Natural killer cell (primary cell): ENCODE data around the gene LIPA. TPM values are rescaled to one million over a fixed set of nuclear protein-coding genes. Genes with fewer than 3 reads are reported as not detected.

Experiments
- ATAC-seq, 3 donors: fragments of 150-1000 bp in 2 of 3; fragments of 200-7000 bp in 1 of 3; cut with Tn5 transposase; 1 replicate in 1 of 3; 2 replicates in 2 of 3; pipeline ENCODE4 v1.10.0; 2021; ENCODE audit warnings: mild to moderate bottlenecking in 2 of 3, moderate library complexity in 2 of 3
- DNase-seq, 2 donors: peaks; one replicate each; pipeline versions ENCODE4 v3.0.0 to v3.0.0-alpha.2; 2013 to 2021; ENCODE audit warnings: mixed read lengths in 1 of 2
- H3K27ac ChIP-seq: one replicate; pipeline ENCODE4 v1.5.1; 2013; ENCODE audit warnings: mild to moderate bottlenecking, low read length
- H3K27me3 ChIP-seq: one replicate; pipeline ENCODE4 v1.6.1; 2013; ENCODE audit warnings: low read length; ENCODE audit not compliant: control insufficient read depth, insufficient read depth
- H3K36me3 ChIP-seq: one replicate; pipeline ENCODE4 v1.6.1; 2013; ENCODE audit warnings: low read length; ENCODE audit not compliant: control insufficient read depth, insufficient read depth
- H3K4me1 ChIP-seq: one replicate; pipeline ENCODE4 v1.6.1; 2013; ENCODE audit warnings: low read length; ENCODE audit not compliant: control insufficient read depth, insufficient read depth
- H3K4me3 ChIP-seq: one replicate; pipeline ENCODE4 v1.5.1; 2013; ENCODE audit warnings: low read length
- H3K9me3 ChIP-seq: one replicate; pipeline ENCODE4 v1.6.1; 2013; ENCODE audit warnings: low read length; ENCODE audit not compliant: control insufficient read depth, insufficient read depth
- H3K27ac Mint-ChIP-seq, 2 donors: one replicate each; pipeline ENCODE4 v1.8.0; 2022; ENCODE audit warnings: mild to moderate bottlenecking in 2 of 2, mixed read lengths in 2 of 2, moderate library complexity in 1 of 2
- H3K27me3 Mint-ChIP-seq, 2 donors: one replicate each; pipeline ENCODE4 v1.8.0; 2022; ENCODE audit warnings: low read depth in 2 of 2, mixed read lengths in 2 of 2
- H3K36me3 Mint-ChIP-seq: one replicate; pipeline ENCODE4 v1.8.0; 2022; ENCODE audit warnings: mixed read lengths
- H3K4me1 Mint-ChIP-seq, 2 donors: one replicate each; pipeline ENCODE4 v1.8.0; 2022; ENCODE audit warnings: mixed read lengths in 2 of 2
- H3K4me3 Mint-ChIP-seq: one replicate; pipeline ENCODE4 v1.8.0; 2022; ENCODE audit warnings: mild to moderate bottlenecking, moderate library complexity, mixed read lengths
- H3K9me3 Mint-ChIP-seq, 2 donors: one replicate each; pipeline ENCODE4 v1.8.0; 2022; ENCODE audit warnings: mixed read lengths in 2 of 2
- CTCF ChIP-seq: fragments of 200-600 bp; IDR thresholded peaks from one replicate; pipeline ENCODE4 v1.8.0; 2022; ENCODE audit warnings: antibody characterized with exemption
- WGBS: methylation state at CpG from one replicate; pipeline ENCODE4 v1.1.7; 2013; ENCODE audit warnings: missing lambda C conversion rate; ENCODE audit not compliant: insufficient coverage; 5-methylcytosine and 5-hydroxymethylcytosine counted together
- intact Hi-C: fragments of 100-400 bp; cut with micrococcal nuclease; formaldehyde crosslinking; loops from one replicate; pipeline ENCODE4 v1.14.2; 2022
- total RNA-seq, 4 donors: library from RNA; stranded (reverse); fragments of 120-200 nt in 1 of 4; gene quantifications; one replicate each; pipeline versions ENCODE4 v1.2.3 to v1.2.4, GENCODE V29; 2013 to 2022

Gene LIPA
- total RNA-seq, 3 donors from 2014 or later (not counting 1 experiment from before 2014, with no cell fraction given): 41.0 to 43.3 (median 41.1) TPM

- H3K9me3 ChIP-seq: no peaks in the 10 kb centered on the region
- peaks cover 40 to 52% of the 10 kb centered on the region in 2 donors for H3K27me3 Mint-ChIP-seq
- H3K9me3 Mint-ChIP-seq: no peaks in the 10 kb centered on the region
- WGBS: under 1% methylated on average over 28 of the region's 28 CpGs
- no peak for TF ChIP-seq CTCF
- no peaks in the 10 kb centered on the region for H3K36me3 ChIP-seq
- H3K4me1 Mint-ChIP-seq: peaks cover 15 to 17% of the 10 kb centered on the region in 2 donors
- peak within 1 kb of the TSS; percentile 35 for H3K4me3 ChIP-seq
- peak; percentile 30 to 61 for DNase-seq
- H3K27ac Mint-ChIP-seq: peak within 1 kb of the TSS in 1 of 2 donors; percentile 70
- H3K27ac ChIP-seq: no peak within 1 kb of the TSS
- H3K4me1 ChIP-seq: peaks cover 24% of the 10 kb centered on the region
- H3K36me3 Mint-ChIP-seq: no peaks in the 10 kb centered on the region
- H3K27me3 ChIP-seq: peaks cover 40% of the 10 kb centered on the region
- peak within 1 kb of the TSS; percentile 89 for H3K4me3 Mint-ChIP-seq
- intact Hi-C loops: no loop called here
- peak; percentile 42 to 50 (median 49) for ATAC-seq
These were observed 44.3 kb downstream of the LIPA start, which contains the start of gene CH25H for GRCh38 chr10:89207181-89207800. Gene CH25H, minus strand, starts transcription at chr10:89207317. Its CDS starts 25 bp downstream, at chr10:89207292.

GRCh38 chr10:89206402-89207180 is 45.0 kb downstream of the LIPA start:
- no peak for TF ChIP-seq CTCF
- H3K27me3 Mint-ChIP-seq: peaks cover 40 to 52% of the 10 kb centered on the region in 2 donors
- peak overlapping the region in 1 of 2 donors; percentile 70 for H3K27ac Mint-ChIP-seq
- no peaks in the 10 kb centered on the region for H3K36me3 ChIP-seq
- no peaks in the 10 kb centered on the region for H3K36me3 Mint-ChIP-seq
- DNase-seq (peak in 1 of 2 donors; percentile 74), ATAC-seq (peak; percentile 62 to 68 (median 67))
- WGBS: 10% methylated on average over 42 of the region's 42 CpGs
- intact Hi-C loops: no loop called here
- H3K27ac ChIP-seq: no peak overlapping the region
- peak overlapping the region; percentile 89 for H3K4me3 Mint-ChIP-seq
- H3K4me3 ChIP-seq: peak overlapping the region; percentile 35
- H3K27me3 ChIP-seq: peaks cover 40% of the 10 kb centered on the region
- no peaks in the 10 kb centered on the region for H3K9me3 Mint-ChIP-seq
- peaks cover 15 to 17% of the 10 kb centered on the region in 2 donors for H3K4me1 Mint-ChIP-seq
- no peaks in the 10 kb centered on the region for H3K9me3 ChIP-seq
- H3K4me1 ChIP-seq: peaks cover 24% of the 10 kb centered on the region

DNA sequence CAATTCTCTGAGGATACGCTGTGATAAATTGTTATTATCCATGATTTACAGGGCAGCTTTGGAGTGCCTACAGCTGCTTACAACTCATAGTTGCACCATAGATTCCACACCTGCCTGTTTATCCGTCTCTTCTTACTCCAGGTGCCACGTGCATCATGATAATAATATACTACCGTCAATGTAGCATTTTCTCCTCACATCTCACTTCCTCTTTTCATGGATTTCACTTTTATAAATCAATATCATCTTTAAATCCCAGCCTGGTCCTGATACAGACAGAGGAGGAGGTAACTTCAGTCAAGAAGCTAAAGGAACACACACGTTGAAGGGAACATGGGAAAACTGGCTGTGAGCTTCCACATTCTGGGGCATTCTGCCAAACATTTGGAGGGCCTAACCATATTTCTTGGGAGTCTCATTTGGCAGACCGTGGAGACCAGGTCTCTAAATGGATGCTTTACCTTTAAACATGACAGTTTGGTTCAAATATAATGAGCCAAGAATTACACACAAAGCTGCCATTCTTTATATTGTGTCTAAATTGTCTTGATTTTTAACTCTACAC is 46.9 kb downstream of the LIPA start:
- Histone ChIP-seq H3K36me3 (no peaks in the 10 kb centered on the region), H3K4me3 (no peak overlapping the region), H3K27ac (no peak overlapping the region), H3K4me1 (peaks cover 24% of the 10 kb centered on the region), H3K27me3 (peaks cover 33% of the 10 kb centered on the region), H3K9me3 (no peaks in the 10 kb centered on the region)
- 76% methylated on average over 5 of the region's 6 CpGs for WGBS
- intact Hi-C loops: no loop called here
- peaks cover 33 to 37% of the 10 kb centered on the region in 2 donors for H3K27me3 Mint-ChIP-seq
- no peak for DNase-seq
- peaks cover 15 to 18% of the 10 kb centered on the region in 2 donors for H3K4me1 Mint-ChIP-seq
- no peaks in the 10 kb centered on the region for H3K36me3 Mint-ChIP-seq
- no peak overlapping the region for H3K27ac Mint-ChIP-seq
- no peak overlapping the region for H3K4me3 Mint-ChIP-seq
- ATAC-seq: no peak
- no peak for TF ChIP-seq CTCF
- H3K9me3 Mint-ChIP-seq: no peaks in the 10 kb centered on the region
